ENCODE data around the gene SLC66A2. TPM values are rescaled to one million over a fixed set of nuclear protein-coding genes. Genes with fewer than 3 reads are reported as not detected.

The SLC66A2 gene
- total RNA-seq, 1 experiment from 2014 or later: 13.0 TPM

GRCh38 chr18:79932907-79933306 lies 18.5 kb downstream of the SLC66A2 start:
- Histone ChIP-seq H3K27me3 (ENCODE audit: insufficient read depth, low read length) (no peaks in the 10 kb centered on the region; the same call in 1 of the 2 replicates), H3K4me2 (ENCODE audit: insufficient read depth, insufficient read length, low read length) (no peak overlapping the region), H3K23me2 (ENCODE audit: insufficient read length, low read depth, low read length, poor library complexity, severe bottlenecking) (no peaks in the 10 kb centered on the region), H3K18ac (ENCODE audit: insufficient read length, low read depth, low read length) (no peak overlapping the region), H3K9me3 (ENCODE audit: control insufficient read depth, low read depth, low read length) (peaks cover 5% of the 10 kb centered on the region), H2AFZ (ENCODE audit: low read length) (no peak overlapping the region), H3K79me2 (ENCODE audit: insufficient read depth, low read length) (no peaks in the 10 kb centered on the region), H2BK5ac (ENCODE audit: insufficient read length, low read length) (no peak overlapping the region), H3K4me1 (ENCODE audit: insufficient read depth, low read length) (no peaks in the 10 kb centered on the region), H4K5ac (ENCODE audit: insufficient read length, low read depth, low read length) (no peak overlapping the region), H2BK12ac (ENCODE audit: insufficient read length, low read depth, low read length) (no peak overlapping the region), H3K14ac (ENCODE audit: insufficient read depth, low read length) (no peak overlapping the region), H2BK15ac (ENCODE audit: low read depth, low read length) (no peak overlapping the region), H4K20me1 (ENCODE audit: control insufficient read depth, insufficient read depth, insufficient read length) (peaks cover 3% of the 10 kb centered on the region), H4K91ac (ENCODE audit: insufficient read length, low read depth, low read length) (no peak overlapping the region), H4K8ac (replicated peaks; ENCODE audit: insufficient read length, low read depth, low read length) (no peak overlapping the region), H3K23ac (ENCODE audit: insufficient read length, low read depth, low read length) (no peak overlapping the region), H3K4ac (ENCODE audit: low read depth, low read length) (no peak overlapping the region), H3K56ac (ENCODE audit: insufficient read length, low read depth, low read length) (no peak overlapping the region), H3T11ph (ENCODE audit: low read length) (no peak overlapping the region), H2BK20ac (ENCODE audit: low read depth, low read length, poor library complexity, severe bottlenecking) (no peak overlapping the region), H3K27ac (ENCODE audit: insufficient read length, low read depth, low read length) (no peak overlapping the region), H2AK5ac (ENCODE audit: insufficient read length, low read length) (no peak overlapping the region), H2BK120ac (ENCODE audit: low read depth, low read length, poor library complexity, severe bottlenecking) (no peak overlapping the region), H3K9ac (ENCODE audit: extremely low read depth, insufficient read length, low read length) (no peak overlapping the region), H3K79me1 (ENCODE audit: insufficient read depth, low read depth, low read length, poor library complexity, severe bottlenecking) (no peaks in the 10 kb centered on the region)
- H3K4me3 Mint-ChIP-seq: no peak overlapping the region
- peaks cover 14 to 61% (median 32%) of the 10 kb centered on the region in 3 experiments for H3K36me3 Mint-ChIP-seq (ENCODE audit: insufficient read depth in 1 of 3, low read depth in 3 of 3)
- peaks cover 2 to 8% of the 10 kb centered on the region in 2 experiments; a peak in 3 of 4 replicates for H3K4me1 Mint-ChIP-seq
- no peak for DNase-seq
- H3K27ac Mint-ChIP-seq: no peak overlapping the region
- no CpG with 5 or more reads among the region's 3 CpGs for WGBS (ENCODE audit: extremely low coverage, insufficient read length, low lambda C conversion rate)
- TF ChIP-seq CTCF (conservative IDR thresholded peaks at IDR 0.05): no peak
- peaks cover 7% of the 10 kb centered on the region; the same call in 1 of the 2 replicates for H3K27me3 Mint-ChIP-seq (ENCODE audit: low read depth)
- H3K9me3 Mint-ChIP-seq: peaks cover 37 to 44% of the 10 kb centered on the region in 2 experiments
